H1 (cell line): ENCODE data around the gene HPN. TPM values are rescaled to one million over a fixed set of nuclear protein-coding genes. Genes with fewer than 3 reads are reported as not detected.

ENCODE experiments used
- BRCA1 ChIP-seq: IDR thresholded peaks from 2 replicates; pipeline ENCODE4 v1.6.1; 2012; ENCODE audit warnings: low read depth, low read length, improper control_type of control experiment
- GTF2F1 ChIP-seq: IDR thresholded peaks from 2 replicates; pipeline ENCODE4 v1.6.1; 2012; ENCODE audit warnings: low read depth, low read length, improper control_type of control experiment, borderline replicate concordance
- JUND ChIP-seq: IDR thresholded peaks from 2 replicates; pipeline ENCODE4 v1.6.1; 2011; ENCODE audit warnings: mild to moderate bottlenecking, improper control_type of control experiment, low read length
- NANOG ChIP-seq: IDR thresholded peaks from 2 replicates; pipeline ENCODE4 v1.6.1; 2011; ENCODE audit warnings: low read length, low read depth, mild to moderate bottlenecking, inconsistent platforms; ENCODE audit not compliant: insufficient read depth, poor library complexity, severe bottlenecking
- RAD21 ChIP-seq, 2 experiments: IDR thresholded peaks in 1 of 2; conservative IDR thresholded peaks in 1 of 2; 2 replicates each; pipeline ENCODE4 v1.6.1; 2011; ENCODE audit warnings: low read depth in 2 of 2, low read length in 2 of 2, improper control_type of control experiment in 1 of 2, inconsistent platforms in 1 of 2, mild to moderate bottlenecking in 1 of 2, moderate library complexity in 1 of 2
- RFX5 ChIP-seq: IDR thresholded peaks from 2 replicates; pipeline ENCODE4 v1.6.1; 2011; ENCODE audit warnings: low read depth, low read length, improper control_type of control experiment, borderline replicate concordance
- SAP30 ChIP-seq: fragments of 300-600 bp; sonication (generic); IDR thresholded peaks from 2 replicates; pipeline ENCODE4 v1.7.1; 2012; ENCODE audit warnings: low read length, moderate library complexity, mild to moderate bottlenecking, inconsistent platforms; ENCODE audit not compliant: insufficient read depth, insufficient replicate concordance
- SIX5 ChIP-seq: IDR thresholded peaks from 2 replicates; pipeline ENCODE4 v1.6.1; 2011; ENCODE audit warnings: mild to moderate bottlenecking, low read depth, low read length
- SP1 ChIP-seq: IDR thresholded peaks from 2 replicates; pipeline ENCODE4 v1.6.1; 2011; ENCODE audit warnings: low read depth, low read length
- SP4 ChIP-seq: IDR thresholded peaks from 2 replicates; pipeline ENCODE4 v1.6.1; 2012; ENCODE audit warnings: low read length, inconsistent platforms
- polyA plus RNA-seq, 7 experiments: library from polyadenylated mRNA; depleted of rRNA in 3 of 7; stranded (reverse) in 5 of 7; unstranded in 2 of 7; fragments of >200 nt in 5 of 7; fragments of 200-250 nt in 2 of 7; gene quantifications; 1 replicate in 5 of 7; 2 replicates in 1 of 7; 4 replicates in 1 of 7; pipeline versions ENCODE4 v1.2.1 to v1.2.3, GENCODE V29; 2011 to 2013; ENCODE audit warnings: missing spikeins in 2 of 7, mixed read lengths in 2 of 7
- total RNA-seq: library from RNA; stranded (reverse); fragmentation: NEBNext Ultra II Directional; extraction: Animal tissue kit (Norgen Biotek cat#: 25700); gene quantifications from 2 replicates; pipeline ENCODE4 v1.2.1, GENCODE V29; 2021

Gene HPN
- total and polyA plus RNA-seq, 2 of the 8 experiments (the other 6 are each of a cell fraction or from before 2014, with no cell fraction given) = 14.7 to 33.7 TPM

DNA sequence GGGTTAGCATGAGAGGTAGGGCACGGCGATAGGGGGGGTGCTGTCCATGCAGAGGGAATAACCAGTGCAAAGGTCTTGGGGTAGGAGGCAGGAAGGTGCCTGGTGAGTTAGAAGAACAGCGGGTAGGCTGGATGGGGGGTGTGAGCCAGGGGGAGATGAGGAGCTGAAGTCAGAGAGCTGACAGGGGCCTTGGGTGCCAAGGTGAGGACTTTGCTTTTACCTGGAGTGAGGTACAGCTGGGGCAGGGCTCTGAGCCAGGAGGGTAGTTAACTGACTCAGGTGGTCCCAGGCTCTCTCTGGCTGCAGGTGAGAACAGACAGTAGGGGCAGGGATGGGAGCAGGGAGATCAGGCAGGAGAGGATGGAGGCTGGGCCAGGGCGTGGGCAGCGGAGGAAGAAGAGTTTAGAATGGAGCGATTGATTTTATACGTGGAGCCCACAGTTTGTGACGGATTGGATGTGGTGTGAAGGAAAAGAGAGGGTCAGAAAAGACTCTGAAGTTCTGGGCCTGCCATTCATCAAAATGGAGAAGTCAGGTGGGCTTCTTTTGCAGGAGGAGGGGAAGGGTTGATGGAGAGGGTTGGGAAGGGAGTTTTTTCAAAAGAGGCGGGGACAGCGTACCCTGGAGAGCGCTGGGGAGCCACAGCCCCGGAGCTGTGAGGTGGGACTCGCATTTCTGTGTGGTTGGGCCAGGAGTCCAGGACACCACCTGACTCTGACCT is 42.6 kb upstream of the HPN start (continued):
- no peak for TF ChIP-seq SAP30
- TF ChIP-seq SP4 = no peak
- TF ChIP-seq RFX5 = no peak
- TF ChIP-seq GTF2F1 = no peak
- TF ChIP-seq SIX5 = no peak
- no peak for TF ChIP-seq JUND
- TF ChIP-seq SP1 = peak; percentile 44; the same call in 1 of the 2 replicates
- TF ChIP-seq RAD21 (IDR thresholded peaks at IDR 0.05 in 1 of 2, conservative IDR thresholded peaks at IDR 0.05 in 1 of 2; ENCODE audit: low read depth in 2 of 2, low read length in 2 of 2) = no peak
- TF ChIP-seq NANOG = no peak
- TF ChIP-seq BRCA1 = no peak
